GM19023 (cell line): ENCODE data around the gene RAB34.

ENCODE experiments used
- ATAC-seq: cut with Tn5 transposase; IDR thresholded peaks from one replicate; pipeline ENCODE4 v1.9.1; 2021; ENCODE audit warnings: mild to moderate bottlenecking, moderate library complexity; ENCODE audit not compliant: unreplicated experiment

RAB34 gene

GRCh38 chr17:28712705-28713415 is 4.8 kb downstream of the RAB34 start:
- ATAC-seq = no peak

GRCh38 chr17:28712032-28712704 is 5.5 kb downstream of the RAB34 start:
- ATAC-seq = peak; percentile 46

DNA sequence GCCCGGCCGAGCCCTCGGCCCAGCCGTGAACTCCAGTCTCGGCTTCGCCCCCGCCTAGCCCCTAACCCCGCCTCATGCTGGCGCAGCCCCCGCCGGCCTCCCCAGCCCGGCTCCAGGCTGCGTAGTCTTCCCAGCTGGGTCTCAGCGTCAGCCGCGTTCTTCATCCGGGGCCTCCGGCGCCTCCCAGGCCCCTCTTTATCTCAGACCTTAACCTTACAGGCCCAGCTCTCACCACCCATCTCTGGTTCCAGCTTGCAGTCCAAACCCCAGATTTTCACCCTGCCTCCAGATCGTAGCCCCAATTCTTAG is 6.0 kb downstream of the RAB34 start, which contains the start of gene PROCA1:
TSS of gene PROCA1 (minus strand) at position 166 of the 309 bp plus-strand sequence. CDS start 228 bp downstream, outside the sequence.
- peak; percentile 23 for ATAC-seq

DNA sequence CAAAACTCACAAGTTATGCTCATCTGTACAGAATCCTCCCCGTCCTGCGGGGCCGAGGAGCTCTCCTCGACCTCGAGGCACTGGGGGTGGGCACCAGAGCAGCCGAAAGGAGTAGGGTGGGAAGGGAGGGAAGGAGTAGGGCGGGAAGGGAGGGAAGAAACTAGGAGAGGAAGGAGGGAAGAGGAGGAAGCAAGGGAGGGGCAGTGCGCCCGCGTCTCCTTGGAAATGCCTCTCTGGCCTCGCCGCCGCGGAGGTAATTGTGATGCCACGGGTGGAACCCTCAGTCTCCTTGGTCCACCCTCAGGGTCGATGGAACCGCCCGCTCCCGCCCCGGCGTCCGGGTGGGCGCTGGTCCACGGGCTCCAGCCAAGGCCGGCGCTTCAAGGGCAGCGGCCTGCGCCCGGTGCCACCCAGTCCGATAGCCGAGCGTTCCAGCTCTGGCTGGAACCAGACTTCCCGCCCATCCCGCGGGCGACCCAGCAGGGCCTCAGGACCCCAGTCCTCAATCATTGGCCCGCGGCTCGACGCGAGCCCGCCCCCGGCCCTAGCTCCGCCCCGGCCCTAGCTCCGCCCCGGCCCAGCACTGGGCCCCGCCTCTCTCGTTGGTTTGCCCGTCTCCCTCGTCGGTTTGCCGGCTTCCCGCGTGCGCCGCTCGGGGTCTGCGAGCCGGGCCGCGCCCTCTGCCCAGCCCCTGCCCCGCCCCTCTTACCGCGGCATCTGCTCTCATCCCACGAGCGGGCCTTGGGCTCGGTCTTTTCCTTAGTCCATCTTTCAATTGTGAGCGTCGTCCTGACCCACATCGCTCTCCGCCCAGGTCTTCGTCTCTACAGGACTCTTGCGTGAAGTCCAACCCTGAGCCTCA is 6.6 kb downstream of the RAB34 start:
- peak; percentile 76 for ATAC-seq

GRCh38 chr17:28707339-28707720 is 10.3 kb downstream of the RAB34 start:
- ATAC-seq = no peak

GRCh38 chr17:28706471-28707338 is 11.0 kb downstream of the RAB34 start:
- ATAC-seq = no peak

GRCh38 chr17:28705728-28706334 is 11.8 kb downstream of the RAB34 start:
- no peak for ATAC-seq

DNA sequence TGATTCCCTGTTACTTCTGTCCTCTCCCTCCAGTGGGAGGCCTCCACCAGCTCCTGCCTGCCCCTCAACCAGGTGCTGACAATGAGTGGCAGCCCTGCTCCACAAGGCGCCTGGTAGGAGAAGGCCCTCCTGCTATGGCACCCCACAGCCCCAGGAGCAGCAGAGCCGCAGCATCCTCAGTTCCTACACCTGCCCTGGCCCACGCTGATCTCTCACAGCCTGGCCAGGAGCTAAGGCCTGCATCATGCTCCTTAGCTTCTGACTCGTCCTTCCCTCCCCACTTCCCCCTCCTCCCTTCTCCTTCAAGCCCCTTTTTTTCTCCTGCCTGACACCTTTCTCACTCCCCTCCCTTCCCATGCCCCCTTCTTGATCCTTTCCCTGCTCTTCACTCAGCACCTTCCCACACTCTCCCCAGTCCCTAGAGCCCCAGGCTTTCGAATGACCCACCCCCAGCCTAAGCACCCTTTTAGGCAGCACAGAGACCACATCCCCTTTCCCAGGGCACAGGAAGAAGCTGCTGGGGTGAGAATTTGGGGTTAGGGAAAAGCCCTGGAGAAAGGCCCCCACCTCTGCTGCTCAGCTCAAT is 12.5 kb downstream of the RAB34 start:
- ATAC-seq = no peak

- ATAC-seq = no peak
These were observed 13.3 kb downstream of the RAB34 start for GRCh38 chr17:28704219-28704858.

GRCh38 chr17:28703552-28704218 is 14.0 kb downstream of the RAB34 start:
- ATAC-seq = no peak

GRCh38 chr17:28702752-28703150 is 14.9 kb downstream of the RAB34 start:
- no peak for ATAC-seq

- ATAC-seq = no peak
These were observed 15.5 kb downstream of the RAB34 start for GRCh38 chr17:28702026-28702751.

- ATAC-seq = no peak
These were observed 16.7 kb downstream of the RAB34 start for GRCh38 chr17:28700830-28701492.

DNA sequence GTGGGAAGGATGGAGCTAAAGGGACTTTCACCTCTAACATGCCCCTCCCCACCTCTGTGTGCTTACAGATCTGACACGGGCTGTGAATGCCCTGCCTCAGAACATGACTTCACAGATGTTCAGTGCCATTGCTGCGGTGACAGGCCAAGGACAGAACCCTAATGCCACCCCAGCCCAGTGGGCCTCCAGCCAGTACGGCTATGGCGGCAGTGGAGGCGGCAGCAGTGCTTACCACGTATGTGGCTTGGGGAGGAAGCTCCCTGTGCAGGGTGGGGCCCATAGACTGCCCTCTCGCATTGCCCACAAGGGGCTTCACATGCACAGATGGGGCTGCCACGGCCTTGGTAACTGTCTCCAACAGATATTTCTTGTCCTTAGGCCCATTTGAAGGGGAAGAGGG is 17.4 kb downstream of the RAB34 start:
- ATAC-seq = no peak

- no peak for ATAC-seq
These were observed 19.3 kb downstream of the RAB34 start for GRCh38 chr17:28698253-28698941.

DNA sequence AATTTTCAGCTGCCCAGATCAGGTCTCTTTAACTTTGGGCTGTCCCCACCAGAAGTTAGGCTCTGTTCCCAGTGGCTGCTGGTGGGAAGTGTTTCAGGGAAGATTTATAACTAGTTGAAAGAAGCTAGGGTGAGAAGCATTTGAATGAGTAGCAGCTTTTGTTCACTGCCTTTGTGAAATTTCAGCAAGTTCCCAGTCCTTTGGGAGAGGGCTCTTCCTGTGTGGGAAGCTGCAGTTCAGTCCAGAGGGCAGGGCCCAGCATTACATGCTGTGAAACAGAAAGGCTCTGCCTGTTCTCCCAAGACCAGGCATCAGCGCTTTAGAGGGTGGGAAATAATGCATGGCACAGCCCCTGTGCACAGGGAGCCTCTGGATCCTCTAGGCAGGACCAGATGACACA is 23.8 kb downstream of the RAB34 start:
- no peak for ATAC-seq

DNA sequence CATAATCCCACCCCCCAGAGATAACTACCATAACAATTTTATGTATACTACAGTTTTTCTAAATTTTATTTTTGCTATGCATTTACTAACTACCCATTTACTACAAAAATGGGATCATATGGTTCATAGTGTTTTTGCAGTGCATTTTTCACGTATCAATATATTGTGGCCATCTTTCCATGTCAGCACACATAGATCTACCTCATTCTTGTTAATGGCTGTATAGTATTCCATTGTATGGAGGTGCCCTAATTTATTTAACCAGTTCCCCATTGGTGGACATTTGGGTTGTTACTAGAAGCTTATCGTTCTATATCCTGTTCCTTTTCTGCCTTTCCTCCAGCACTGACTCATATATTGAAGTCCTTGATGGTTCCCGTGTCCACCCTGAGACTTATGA is 28.7 kb downstream of the RAB34 start:
- no peak for ATAC-seq
